ENCODE measurements around the gene SLC5A6.

The SLC5A6 gene

GRCh38 chr2:27237341-27237945 is 25.4 kb upstream of the SLC5A6 start:
- Histone ChIP-seq H4K20me1 (ENCODE audit: insufficient read depth, low read length) (no peaks in the 10 kb centered on the region), H3K9ac (ENCODE audit: low read length) (no peak overlapping the region), H3K9me3 (ENCODE audit: low read length) (no peaks in the 10 kb centered on the region), H3K27me3 (ENCODE audit: insufficient read depth, low read length) (no peaks in the 10 kb centered on the region), H3K36me3 (ENCODE audit: insufficient read depth, low read length) (peaks cover 99% of the 10 kb centered on the region), H3K4me2 (ENCODE audit: low read length) (no peak overlapping the region), H3K9me2 (ENCODE audit: low read depth, low read length) (no peaks in the 10 kb centered on the region), H2AFZ (ENCODE audit: low read length) (no peak overlapping the region), H3K4me1 (ENCODE audit: insufficient read depth, low read length, severe bottlenecking) (no peaks in the 10 kb centered on the region), H3K27ac (ENCODE audit: low read depth, low read length, poor library complexity, severe bottlenecking) (no peak overlapping the region), H3K79me2 (ENCODE audit: insufficient read depth, low read length) (no peaks in the 10 kb centered on the region), H3K4me3 (ENCODE audit: low read depth, low read length, poor library complexity, severe bottlenecking) (no peak overlapping the region), H3F3A (ENCODE audit: insufficient read depth, low read length) (no peaks in the 10 kb centered on the region)
- TF ChIP-seq CTCF (IDR thresholded peaks at IDR 0.05; ENCODE audit: low read length) (no peak), EZH2 (IDR thresholded peaks at IDR 0.05; ENCODE audit: borderline replicate concordance, low read length) (no peak)

GRCh38 chr2:27236626-27237025 is 24.6 kb upstream of the SLC5A6 start:
- Histone ChIP-seq H3K27ac (ENCODE audit: low read depth, low read length, poor library complexity, severe bottlenecking) (no peak overlapping the region), H3K36me3 (ENCODE audit: insufficient read depth, low read length) (peaks cover 99% of the 10 kb centered on the region), H3K4me2 (ENCODE audit: low read length) (no peak overlapping the region), H3F3A (ENCODE audit: insufficient read depth, low read length) (no peaks in the 10 kb centered on the region), H4K20me1 (ENCODE audit: insufficient read depth, low read length) (no peaks in the 10 kb centered on the region), H3K79me2 (ENCODE audit: insufficient read depth, low read length) (no peaks in the 10 kb centered on the region), H3K9me3 (ENCODE audit: low read length) (no peaks in the 10 kb centered on the region), H3K4me1 (ENCODE audit: insufficient read depth, low read length, severe bottlenecking) (no peaks in the 10 kb centered on the region), H3K9ac (ENCODE audit: low read length) (no peak overlapping the region), H3K4me3 (ENCODE audit: low read depth, low read length, poor library complexity, severe bottlenecking) (no peak overlapping the region), H2AFZ (ENCODE audit: low read length) (no peak overlapping the region), H3K9me2 (ENCODE audit: low read depth, low read length) (no peaks in the 10 kb centered on the region), H3K27me3 (ENCODE audit: insufficient read depth, low read length) (no peaks in the 10 kb centered on the region)
- TF ChIP-seq CTCF (IDR thresholded peaks at IDR 0.05; ENCODE audit: low read length) (no peak), EZH2 (IDR thresholded peaks at IDR 0.05; ENCODE audit: borderline replicate concordance, low read length) (no peak)

- H4K20me1 ChIP-seq (ENCODE audit: insufficient read depth, low read length), result no peaks in the 10 kb centered on the region
- H3K9ac ChIP-seq (ENCODE audit: low read length), result no peak overlapping the region
- H3K27ac ChIP-seq (ENCODE audit: low read depth, low read length, poor library complexity, severe bottlenecking), result no peak overlapping the region
- peaks cover 99% of the 10 kb centered on the region for H3K36me3 ChIP-seq (ENCODE audit: insufficient read depth, low read length)
- H3K79me2 ChIP-seq (ENCODE audit: insufficient read depth, low read length), result no peaks in the 10 kb centered on the region
- no peaks in the 10 kb centered on the region for H3K9me3 ChIP-seq (ENCODE audit: low read length)
- TF ChIP-seq CTCF (IDR thresholded peaks at IDR 0.05; ENCODE audit: low read length), result no peak
- TF ChIP-seq EZH2 (IDR thresholded peaks at IDR 0.05; ENCODE audit: borderline replicate concordance, low read length), result no peak
- no peaks in the 10 kb centered on the region for H3F3A ChIP-seq (ENCODE audit: insufficient read depth, low read length)
- no peak overlapping the region for H2AFZ ChIP-seq (ENCODE audit: low read length)
- H3K4me1 ChIP-seq (ENCODE audit: insufficient read depth, low read length, severe bottlenecking), result no peaks in the 10 kb centered on the region
- no peak overlapping the region for H3K4me2 ChIP-seq (ENCODE audit: low read length)
- no peaks in the 10 kb centered on the region for H3K9me2 ChIP-seq (ENCODE audit: low read depth, low read length)
- no peaks in the 10 kb centered on the region for H3K27me3 ChIP-seq (ENCODE audit: insufficient read depth, low read length)
- no peak overlapping the region for H3K4me3 ChIP-seq (ENCODE audit: low read depth, low read length, poor library complexity, severe bottlenecking)
These were observed 24.1 kb upstream of the SLC5A6 start for GRCh38 chr2:27236136-27236535.
